Activated CD8-positive, alpha-beta memory T cell treated with anti-CD3 and anti-CD28 coated beads, Interleukin-2, amount 50 U/mL, for 4 hours (primary cell): ENCODE results near the gene SERPINA5.

ENCODE experiments used
- DNase-seq: peaks from one replicate; pipeline ENCODE4 v3.0.0-alpha.2; 2020

Gene SERPINA5

DNA sequence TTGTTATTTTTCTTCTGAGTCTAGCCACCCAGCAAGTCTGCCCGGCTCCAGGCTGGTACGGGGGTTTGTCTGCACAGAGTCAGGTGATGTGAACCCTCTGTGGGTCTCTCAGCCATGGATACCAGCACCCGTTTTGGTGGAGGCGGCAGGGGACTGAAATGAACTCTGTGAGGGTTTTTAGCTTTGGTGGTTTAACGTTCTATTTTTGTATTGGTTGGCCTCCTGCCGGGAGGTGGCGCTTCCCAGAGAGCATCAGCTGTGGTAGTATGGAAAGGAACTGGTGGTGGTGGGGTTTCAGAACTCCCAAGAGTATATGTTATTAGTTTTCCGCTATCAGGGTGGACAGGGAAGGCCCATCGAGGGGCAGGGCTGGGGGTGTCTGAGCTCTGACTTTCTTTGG is 25.2 kb upstream of the SERPINA5 start:
- DNase-seq: no peak

DNA sequence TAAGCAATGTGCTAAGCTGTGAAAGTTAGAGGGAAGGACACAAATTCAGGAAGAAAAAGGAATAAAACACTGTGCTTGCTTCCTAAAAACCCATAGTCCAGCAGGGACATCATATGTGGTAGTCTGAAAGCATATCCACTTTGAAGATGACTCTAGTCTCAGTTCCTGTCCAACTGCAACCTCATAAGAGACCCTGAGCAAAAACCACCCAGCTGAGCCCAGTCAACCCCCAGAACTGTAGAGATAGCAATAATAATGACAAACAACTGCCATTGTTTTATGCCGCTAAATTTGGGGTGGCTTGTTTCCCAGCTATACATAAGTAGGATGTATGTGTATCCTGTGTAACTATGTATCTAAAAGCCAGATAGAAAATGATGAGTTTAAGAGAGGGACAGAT is 23.9 kb upstream of the SERPINA5 start:
- no peak for DNase-seq

DNA sequence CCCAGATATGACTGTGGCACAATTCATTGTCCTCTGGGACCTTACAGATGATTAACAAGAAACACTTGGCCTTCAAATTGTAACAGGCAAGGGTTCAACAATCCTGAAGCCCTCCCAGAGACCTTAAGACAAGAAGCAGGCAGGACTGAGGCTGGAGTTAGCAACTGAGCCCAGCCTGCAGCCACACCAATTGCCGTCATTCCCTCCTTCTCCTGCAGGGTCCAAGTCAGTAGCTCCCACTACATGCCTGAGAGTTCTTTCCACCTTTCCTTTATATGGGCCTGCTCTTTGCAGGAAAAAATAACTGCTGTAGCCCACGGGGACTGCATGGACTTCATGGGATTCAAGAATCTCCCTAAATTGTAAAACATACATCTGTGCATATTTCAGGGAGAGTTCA is 22.4 kb upstream of the SERPINA5 start:
- DNase-seq: no peak

DNA sequence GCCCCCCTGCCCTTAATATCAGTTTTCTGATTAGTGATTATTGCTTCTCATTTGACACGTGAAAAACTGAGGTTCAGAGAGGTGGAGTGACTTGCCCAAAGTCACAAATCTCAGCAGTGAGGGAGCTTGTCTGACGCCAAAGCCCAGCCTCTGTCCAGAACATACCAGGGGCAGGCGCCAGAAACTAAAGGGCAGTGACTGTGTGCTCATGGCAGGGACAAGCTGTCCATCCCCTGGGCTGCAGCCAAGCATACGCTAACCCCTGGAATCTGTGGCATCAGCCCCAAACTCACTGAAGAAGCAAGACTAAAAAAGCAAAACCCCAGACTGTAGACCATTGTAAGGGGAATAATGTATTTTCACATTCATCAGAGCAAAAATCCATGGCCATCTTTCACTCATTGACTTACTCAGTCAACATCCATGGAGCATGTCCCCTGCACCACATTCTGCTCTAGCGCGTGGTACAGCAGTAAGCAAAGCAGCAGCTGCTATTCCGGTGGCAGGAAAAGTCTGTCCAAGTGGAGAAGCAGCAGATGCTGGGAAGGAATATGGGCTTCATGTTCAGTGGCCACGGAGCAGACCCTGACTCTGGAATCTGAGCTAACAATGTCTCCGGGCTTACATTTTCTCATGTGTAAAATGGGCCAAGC is 21.5 kb upstream of the SERPINA5 start:
- no peak for DNase-seq

DNA sequence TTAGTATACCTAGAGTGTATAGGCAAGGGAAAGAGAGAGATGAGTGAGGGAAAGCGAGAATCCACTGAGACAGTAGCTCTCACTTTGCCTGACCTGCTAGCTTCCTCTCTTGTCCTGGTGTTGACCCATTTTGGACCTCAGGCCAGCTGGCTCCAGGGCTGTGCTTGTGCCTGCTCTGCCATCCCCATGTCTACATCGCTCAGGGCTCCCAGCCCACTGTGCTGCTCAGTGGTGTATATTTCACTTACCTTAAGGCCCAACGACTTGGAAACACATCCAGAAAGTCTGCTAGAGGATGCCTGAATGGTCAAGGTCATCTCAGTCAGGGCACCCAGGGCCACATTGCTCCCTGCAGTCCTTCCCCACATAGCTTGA is 20.9 kb upstream of the SERPINA5 start:
- no peak for DNase-seq

DNA sequence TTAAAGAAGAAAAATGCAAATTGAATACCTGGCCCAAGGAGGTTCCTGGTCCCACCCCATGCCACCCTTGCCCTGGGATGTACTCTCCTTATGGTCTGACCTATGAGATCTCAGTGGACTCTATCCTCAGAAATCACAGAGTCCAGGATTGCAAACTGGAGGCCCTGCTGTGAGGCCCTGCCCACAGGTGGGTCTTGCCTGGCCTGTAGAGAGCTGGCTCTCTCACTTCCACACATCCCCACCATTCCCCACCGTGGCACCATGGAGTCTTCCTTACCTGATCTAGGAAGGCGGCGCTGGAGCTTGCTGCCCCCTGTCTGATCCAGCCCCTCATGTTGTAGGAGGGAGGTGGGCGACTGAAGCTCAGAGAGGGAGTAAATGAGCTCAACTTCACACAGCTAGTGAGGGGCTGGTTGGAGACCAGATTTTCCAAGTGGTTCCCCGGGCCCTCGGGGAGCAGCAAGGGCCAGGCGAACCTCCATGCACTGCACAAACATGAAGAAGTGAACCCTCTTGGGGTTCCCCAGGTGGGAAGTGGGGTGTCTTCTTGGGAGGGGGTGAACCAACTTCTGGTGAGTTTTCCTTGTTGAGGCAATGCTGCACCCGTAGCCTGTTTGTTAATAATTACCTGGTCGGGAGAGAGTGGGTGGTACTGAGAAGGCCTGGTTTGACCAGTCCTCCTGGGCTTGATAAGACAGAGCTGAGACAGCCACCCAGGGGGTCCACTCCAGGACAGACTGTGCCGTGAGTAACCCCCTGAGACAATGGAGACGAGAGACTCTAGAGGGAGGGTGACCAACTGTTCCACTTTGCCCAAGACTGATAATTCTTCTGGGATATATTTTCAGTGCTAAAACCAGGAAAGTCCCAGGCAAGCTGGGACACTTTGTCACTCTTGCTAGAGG is 20.2 kb upstream of the SERPINA5 start, which contains the start of gene SERPINA4:
TSS of gene SERPINA4 (plus strand) at position 692 of the 905 bp plus-strand sequence. CDS start 2,041 bp downstream, outside the sequence.
- no peak for DNase-seq

DNA sequence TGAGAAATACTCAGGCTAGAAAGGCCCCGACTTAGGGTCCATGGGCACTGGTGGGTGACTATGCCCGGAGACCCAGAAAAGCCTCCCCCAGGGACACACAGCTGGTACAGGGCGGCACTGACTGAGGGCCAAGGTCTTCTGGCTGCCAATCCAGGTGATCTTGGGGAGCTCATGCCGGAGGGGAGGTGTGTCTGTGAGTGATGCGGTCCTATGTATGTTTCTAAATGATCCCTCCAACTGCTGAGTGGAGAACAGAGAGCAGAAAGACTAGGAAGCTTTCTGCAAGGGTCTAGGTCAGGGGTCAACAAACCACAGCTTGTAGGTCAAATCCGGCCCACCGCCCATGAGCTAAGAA is 19.6 kb upstream of the SERPINA5 start:
- no peak for DNase-seq

DNA sequence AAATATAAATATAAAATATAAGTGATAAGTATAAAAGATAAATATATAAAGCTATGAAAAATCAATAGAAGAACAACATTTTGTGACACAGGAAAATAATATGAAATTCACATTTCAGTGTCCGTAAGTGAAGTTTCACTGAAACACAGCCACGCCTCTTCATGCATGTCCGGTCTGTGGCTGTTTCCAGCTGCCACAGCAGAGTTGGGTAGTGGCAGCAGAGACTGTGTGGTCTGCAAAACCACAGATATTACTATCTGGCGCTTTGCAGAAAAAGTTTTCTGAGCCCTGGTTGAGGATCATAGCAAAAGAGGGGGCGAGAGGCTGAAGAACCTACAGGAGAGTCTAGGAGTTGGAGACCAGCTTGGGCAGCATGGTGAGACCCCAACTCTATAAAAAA is 19.2 kb upstream of the SERPINA5 start:
- no peak for DNase-seq

DNA sequence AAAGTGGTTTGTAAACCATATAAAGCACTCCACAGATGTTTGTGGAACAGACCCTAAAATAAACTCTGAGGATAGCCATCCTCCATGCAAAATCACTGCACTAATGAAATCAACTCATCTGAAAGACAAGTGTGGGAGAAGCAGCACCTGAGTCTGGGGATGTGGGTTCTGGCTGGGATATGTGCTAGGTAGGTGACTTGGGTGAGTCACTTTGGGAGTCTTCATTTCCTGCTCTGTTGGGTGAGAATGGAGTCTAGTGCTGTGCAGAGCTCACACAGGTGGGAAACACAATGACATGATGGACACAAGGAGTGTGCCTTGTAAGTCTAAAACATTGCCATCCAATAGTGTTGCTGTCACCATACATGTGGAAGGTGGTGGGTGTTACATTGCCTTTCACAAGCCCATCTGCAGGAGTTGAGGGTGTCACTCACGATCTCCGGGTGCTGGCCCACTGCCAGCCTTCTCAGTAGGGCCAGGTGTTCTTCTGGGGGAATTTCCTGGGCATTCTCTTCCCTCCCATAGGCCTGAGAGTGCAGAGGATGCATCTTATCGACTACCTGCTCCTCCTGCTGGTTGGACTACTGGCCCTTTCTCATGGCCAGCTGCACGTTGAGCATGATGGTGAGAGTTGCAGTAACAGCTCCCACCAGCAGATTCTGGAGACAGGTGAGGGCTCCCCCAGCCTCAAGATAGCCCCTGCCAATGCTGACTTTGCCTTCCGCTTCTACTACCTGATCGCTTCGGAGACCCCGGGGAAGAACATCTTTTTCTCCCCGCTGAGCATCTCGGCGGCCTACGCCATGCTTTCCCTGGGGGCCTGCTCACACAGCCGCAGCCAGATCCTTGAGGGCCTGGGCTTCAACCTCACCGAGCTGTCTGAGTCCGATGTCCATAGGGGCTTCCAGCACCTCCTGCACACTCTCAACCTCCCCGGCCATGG is 18.0 kb upstream of the SERPINA5 start:
- no peak for DNase-seq

DNA sequence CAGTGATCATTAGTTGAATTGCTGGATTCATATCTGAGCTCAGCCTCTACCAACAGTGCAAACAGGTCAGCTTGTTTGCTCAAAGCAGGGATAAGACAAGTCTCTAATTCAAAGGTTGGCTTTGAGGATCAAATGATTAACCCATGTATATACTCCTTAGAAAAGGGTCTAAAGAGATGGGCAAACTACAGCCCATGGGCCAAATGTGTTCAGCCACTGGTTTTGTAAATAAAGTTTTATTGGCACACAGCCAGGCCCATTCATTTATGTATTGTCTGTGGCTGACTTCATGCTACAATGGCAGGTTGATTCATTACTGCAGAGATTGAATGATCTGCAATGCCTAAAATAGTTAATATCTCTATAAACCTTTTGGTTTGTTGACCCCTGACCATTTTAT is 16.8 kb upstream of the SERPINA5 start:
- no peak for DNase-seq

DNA sequence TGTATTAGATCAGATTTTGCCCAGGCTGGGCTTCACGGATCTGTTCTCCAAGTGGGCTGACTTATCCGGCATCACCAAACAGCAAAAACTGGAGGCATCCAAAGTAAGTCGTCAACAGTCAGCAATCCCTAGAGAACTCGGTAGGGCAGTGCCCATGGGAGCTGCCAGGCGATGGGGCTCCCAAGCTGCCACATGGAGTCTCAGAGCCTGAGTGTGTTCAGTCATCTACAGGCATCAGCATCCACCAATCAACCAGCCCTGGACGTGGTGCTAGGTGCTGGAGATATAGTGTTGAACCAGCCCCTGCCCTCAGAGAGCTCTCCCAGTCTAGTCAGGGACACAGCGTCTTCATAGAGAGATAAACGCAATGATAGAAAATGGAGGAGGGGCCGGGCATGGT is 13.0 kb upstream of the SERPINA5 start:
- DNase-seq: no peak

DNA sequence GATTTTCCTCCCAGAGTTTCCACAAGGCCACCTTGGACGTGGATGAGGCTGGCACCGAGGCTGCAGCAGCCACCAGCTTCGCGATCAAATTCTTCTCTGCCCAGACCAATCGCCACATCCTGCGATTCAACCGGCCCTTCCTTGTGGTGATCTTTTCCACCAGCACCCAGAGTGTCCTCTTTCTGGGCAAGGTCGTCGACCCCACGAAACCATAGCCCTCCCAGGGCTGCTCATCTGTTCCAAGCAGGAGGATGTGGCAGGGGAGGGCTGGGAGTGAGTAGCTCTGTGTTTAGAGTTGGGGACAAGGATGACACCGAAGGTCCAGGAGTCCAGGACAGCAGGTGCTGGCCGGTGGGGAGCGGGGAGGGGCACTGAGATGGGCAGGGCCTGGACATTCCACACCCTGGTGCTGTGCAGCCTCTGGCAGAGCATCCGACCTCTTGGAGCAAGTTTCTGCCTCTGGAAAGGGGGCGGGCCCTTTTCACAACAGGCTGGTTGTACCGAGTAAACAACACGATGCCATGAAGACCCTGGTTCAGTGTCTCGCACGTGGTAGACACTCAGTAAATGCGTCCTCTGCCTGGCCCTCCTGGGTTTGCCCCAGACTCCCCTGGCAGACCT is 11.7 kb upstream of the SERPINA5 start:
- DNase-seq: no peak

DNA sequence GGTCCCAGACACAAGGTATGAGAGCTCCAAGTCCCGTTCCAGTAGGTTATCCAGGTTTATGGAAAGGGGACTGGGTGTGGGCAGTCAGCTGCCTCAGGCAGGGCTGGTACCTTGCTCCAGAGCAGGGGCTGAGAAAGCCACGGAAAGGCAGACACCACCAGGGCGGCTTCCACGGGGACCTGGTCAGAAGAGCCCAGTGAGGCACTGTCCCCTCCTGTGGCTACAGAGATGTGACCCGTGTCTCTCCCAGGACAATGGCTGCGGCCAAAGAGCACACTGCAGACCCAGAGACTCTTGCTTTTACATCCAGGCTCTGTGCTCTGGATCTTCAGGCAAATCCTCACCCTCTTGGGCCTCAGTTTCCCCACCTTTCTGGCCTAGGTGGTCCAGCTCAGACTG is 11.2 kb upstream of the SERPINA5 start:
- no peak for DNase-seq

DNA sequence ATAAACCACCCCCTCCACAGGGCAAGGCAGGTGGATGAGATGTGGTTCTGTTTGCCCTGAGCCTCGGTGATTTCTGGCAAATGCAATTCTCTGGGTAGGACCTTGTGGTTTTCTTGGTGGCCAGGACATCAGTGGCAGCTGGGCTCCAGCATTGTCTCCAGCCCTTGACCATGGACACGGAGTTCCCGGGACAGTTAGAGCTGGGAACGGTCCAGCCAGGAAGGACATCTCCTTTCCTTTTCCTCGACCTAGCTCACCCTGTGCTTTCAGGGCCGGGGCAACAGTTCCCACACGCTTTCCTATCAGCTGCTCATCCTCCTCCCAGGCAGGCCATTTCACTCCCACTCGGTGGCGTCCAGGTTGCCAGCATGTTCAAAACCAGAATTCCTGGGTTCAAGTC is 10.8 kb upstream of the SERPINA5 start:
- no peak for DNase-seq

DNA sequence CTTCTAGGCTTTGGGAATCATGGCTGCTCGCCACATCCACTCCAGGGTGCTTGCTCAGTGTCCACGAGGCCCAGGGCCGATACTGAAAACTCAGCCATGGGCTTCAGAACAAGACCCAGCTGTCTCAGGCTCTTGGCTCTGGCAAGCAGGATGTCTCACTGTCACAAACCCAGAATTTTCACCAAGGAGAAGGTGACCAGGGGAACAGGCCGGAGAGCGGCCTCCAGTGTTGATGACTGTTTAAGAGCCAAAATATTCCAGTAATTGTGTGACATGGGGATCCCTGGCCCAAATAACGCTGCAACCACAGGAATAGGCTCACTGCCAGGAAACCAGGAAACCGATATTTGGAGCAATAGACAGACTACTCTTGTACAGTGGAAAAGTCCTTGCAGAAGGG is 9.8 kb upstream of the SERPINA5 start:
- DNase-seq: no peak

DNA sequence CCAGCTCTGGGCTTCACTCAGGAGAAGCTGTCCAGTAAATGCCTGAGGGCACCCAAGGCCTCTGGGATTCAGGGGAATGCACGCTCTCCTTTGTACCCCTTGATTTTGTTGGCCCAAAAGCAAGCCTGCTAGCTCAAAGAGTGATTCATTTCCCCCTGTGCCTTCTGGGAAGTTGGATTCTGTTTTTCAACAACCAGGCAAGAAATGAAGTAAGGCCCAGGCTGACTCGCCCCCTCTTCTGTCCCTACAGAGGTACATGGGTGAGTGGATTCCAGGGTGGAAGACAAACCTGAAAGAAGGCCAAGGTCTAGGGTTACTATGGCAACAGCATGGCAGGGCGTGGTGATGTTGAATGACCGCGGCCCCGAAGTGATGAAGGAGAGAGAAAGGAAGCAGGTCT is 9.3 kb upstream of the SERPINA5 start:
- no peak for DNase-seq

DNA sequence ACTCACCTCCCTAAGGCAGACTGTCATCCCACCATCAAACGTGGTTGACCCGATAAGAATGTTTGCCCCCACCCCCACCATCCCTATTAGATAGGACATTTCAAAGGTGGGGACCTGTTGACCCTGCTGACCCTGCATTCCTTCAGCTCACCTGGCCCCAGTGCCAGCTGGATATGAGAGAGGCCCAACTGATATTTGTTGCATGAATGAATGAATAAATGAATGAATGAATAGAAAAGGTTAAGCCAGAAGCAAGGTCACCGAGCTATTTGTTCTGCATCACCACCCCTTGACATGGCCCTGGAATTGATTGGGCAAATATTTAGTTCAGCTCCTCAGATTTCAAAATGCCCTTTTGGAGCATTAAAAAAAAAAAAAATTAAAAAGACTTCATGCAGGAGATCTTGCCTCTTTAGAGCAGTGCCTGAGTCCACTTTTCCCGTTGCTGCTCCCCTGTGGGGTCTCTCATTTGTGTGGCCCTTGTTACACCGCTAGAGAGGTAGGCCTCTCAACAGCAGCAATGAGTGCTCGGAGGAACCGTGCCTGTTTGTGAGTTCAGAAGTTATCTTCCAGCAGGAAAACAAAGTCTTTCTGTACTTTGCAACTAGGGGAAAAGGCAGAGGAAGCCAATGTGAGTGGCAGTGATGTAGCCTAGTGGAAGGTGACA is 8.5 kb upstream of the SERPINA5 start:
- DNase-seq: no peak

DNA sequence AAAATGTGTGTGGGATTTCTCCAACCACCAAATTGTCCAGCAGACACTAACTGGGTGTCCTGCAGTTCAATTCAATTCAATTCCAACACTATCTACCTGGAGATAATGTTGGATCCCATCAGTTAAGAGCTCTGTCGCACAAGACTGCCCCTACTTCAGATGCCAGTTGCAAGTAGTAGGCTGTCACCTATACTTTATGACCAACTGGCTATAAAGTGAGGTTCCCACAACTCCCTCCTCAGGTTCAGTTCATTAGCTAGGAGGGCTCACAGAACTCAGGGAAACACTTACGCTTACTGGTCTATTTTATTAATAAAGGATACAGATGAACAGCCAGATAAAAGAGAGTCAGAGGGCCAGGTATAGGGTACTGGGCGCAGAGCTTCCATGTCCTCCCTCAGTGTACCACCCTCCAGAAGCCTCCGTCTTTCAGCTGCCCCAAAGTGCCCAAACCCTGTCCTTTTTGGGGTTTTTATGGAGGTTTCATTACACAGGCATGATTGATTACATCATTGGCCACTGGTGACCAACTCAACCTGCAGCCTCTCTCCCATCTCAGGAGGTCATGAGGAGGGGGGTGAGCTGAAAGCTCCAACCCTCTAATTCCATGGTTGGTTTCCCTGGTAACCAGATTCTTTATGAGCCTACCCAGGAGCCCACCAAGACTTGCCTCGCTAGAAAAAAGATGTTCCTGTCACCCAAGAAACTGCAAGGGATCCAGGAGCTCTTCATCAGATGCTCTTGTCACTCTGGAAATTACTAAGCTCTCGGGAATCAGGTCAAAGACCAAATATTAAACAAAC is 7.5 kb upstream of the SERPINA5 start:
- DNase-seq: no peak

DNA sequence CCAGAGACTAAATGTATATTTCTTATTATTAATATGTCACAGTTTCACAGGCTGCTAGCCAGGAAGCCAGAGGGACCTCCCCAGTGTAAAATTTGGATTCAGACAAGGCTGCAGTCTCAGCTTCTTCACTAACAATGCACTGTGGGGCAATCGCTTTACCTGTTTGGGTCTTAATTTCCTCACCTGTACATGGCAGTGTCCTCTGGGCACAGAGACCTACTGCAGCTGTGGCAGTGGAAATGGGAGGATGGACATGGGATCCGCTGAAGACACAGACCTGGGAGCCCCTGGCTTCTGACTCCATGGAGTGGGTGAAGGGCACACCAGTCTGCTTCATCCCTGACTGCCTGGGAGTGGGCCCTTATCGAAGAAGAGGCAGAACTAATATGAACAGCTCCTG is 6.9 kb upstream of the SERPINA5 start:
- DNase-seq: no peak

DNA sequence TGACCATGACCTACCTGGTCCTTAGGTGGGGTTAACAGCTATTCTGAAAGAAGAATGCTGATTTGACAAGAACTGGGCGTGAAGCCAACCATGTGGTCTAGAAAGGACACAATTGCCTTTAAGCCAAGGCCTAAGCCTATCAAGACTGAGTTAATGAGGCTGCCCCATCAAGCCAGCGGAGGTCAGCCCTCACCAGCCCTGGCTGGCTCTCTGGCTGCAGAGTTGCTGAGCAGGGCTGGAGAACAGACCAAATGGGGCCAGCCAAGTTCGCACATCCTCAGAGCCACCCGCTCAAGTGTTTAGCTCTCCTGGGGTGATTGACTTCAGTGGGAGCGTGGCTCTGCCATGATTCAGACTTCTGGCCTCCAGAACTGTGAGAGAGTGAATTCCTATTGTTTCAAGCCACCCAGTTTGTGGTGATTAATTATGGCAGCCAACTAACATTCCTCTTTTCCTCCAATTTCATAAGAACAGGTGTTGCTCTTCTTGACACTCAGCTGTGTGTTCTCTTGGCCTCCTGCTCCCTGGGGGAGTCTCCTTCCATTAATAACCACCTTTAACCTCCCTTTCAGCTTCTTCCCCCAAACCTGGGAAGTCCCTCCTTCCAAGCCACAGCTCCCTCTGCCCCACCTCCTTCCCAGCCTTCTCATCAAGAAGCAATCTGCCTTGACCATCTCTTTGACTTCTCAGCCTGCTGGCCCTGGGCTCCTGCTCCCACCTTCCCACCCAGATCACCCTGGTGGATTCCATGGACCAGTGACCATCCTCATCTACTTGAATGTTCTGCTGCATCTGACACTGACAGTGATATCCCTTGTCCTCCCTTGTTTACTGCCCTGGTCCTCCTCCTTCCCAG is 5.3 kb upstream of the SERPINA5 start:
- DNase-seq: no peak
